H1 (cell line): ENCODE results near the gene FOXO4. TPM values are rescaled to one million over a fixed set of nuclear protein-coding genes. Genes with fewer than 3 reads are reported as not detected.

ENCODE experiments used
- CTCF ChIA-PET: fragments of 300-600 bp; sonication (Branson Sonifier 250); formaldehyde crosslinking; loops from one replicate; lab custom pipeline; 2021; ENCODE audit not compliant: partially characterized antibody; lab: Charles Lee
- POLR2A ChIA-PET: fragments of 300-600 bp; sonication (Branson Sonifier 250); formaldehyde crosslinking; loops from one replicate; lab custom pipeline; 2021; ENCODE audit warnings: inconsistent platforms; ENCODE audit not compliant: partially characterized antibody; lab: Charles Lee
- DNase-seq, 2 experiments: peaks; one replicate each; pipeline versions ENCODE4 v3.0.0 to v3.0.0-alpha.2; 2010 to 2022; ENCODE audit warnings: low spot score in 2 of 2, low read depth in 1 of 2, mixed read lengths in 1 of 2
- FAIRE-seq: peaks from 2 replicates; lab custom pipeline; 2011; peaks lifted over from hg19 to GRCh38; lab: Jason Lieb, UNC
- H2AFZ ChIP-seq: 2 replicates; pipeline ENCODE4 v1.8.1; 2012; ENCODE audit warnings: low read length, inconsistent platforms
- H2AK5ac ChIP-seq: 2 replicates; pipeline ENCODE4 v1.6.1; 2013; ENCODE audit warnings: low read depth, low read length
- H2BK120ac ChIP-seq: replicated peaks from 2 replicates; pipeline ENCODE3; 2013; ENCODE audit warnings: low read depth, low read length, inconsistent platforms
- H2BK12ac ChIP-seq: 2 replicates; pipeline ENCODE4 v1.6.1; 2013; ENCODE audit warnings: low read depth, low read length
- H2BK15ac ChIP-seq: 2 replicates; pipeline ENCODE4 v1.6.1; 2013; ENCODE audit warnings: low read length
- H2BK20ac ChIP-seq: 2 replicates; pipeline ENCODE4 v1.6.1; 2013; ENCODE audit warnings: low read length
- H2BK5ac ChIP-seq: 2 replicates; pipeline ENCODE4 v1.6.1; 2013; ENCODE audit warnings: low read depth, low read length
- H3K14ac ChIP-seq: 2 replicates; pipeline ENCODE4 v1.6.1; 2013; ENCODE audit warnings: inconsistent platforms; ENCODE audit not compliant: insufficient read length
- H3K18ac ChIP-seq: 2 replicates; pipeline ENCODE4 v1.6.1; 2013; ENCODE audit warnings: low read length; ENCODE audit errors: extremely low read depth
- H3K23ac ChIP-seq: 2 replicates; pipeline ENCODE4 v1.6.1; 2013; ENCODE audit warnings: inconsistent platforms; ENCODE audit not compliant: insufficient read length
- H3K23me2 ChIP-seq: 2 replicates; pipeline ENCODE4 v1.6.1; 2013; ENCODE audit warnings: low read depth, low read length
- H3K27ac ChIP-seq: 2 replicates; pipeline ENCODE4 v1.6.1; 2011; ENCODE audit warnings: low read depth, low read length, inconsistent platforms
- H3K27me3 ChIP-seq, 4 experiments: replicated peaks in 1 of 4; 1 replicate in 1 of 4; 2 replicates in 3 of 4; pipeline versions ENCODE4 v1.6.1 to v1.8.1; 2011 to 2013; ENCODE audit warnings: low read length in 3 of 4, mild to moderate bottlenecking in 3 of 4, inconsistent platforms in 2 of 4, mixed read lengths in 2 of 4, moderate library complexity in 1 of 4; ENCODE audit not compliant: control insufficient read depth in 3 of 4, insufficient read depth in 3 of 4; ENCODE audit errors: extremely low read depth in 1 of 4
- H3K36me3 ChIP-seq, 4 experiments: 2 replicates each; pipeline versions ENCODE4 v1.6.1 to v1.8.1; 2011 to 2013; ENCODE audit warnings: mild to moderate bottlenecking in 4 of 4, low read length in 3 of 4, moderate library complexity in 2 of 4, control low read depth in 1 of 4, inconsistent platforms in 1 of 4; ENCODE audit not compliant: insufficient read depth in 4 of 4, control insufficient read depth in 2 of 4
- H3K4ac ChIP-seq: replicated peaks from 2 replicates; pipeline ENCODE3; 2013; ENCODE audit warnings: low read length, low read depth, mixed read lengths, inconsistent platforms; ENCODE audit not compliant: insufficient read length
- H3K4me1 ChIP-seq, 4 experiments: replicated peaks in 1 of 4; 1 replicate in 1 of 4; 2 replicates in 3 of 4; pipeline versions ENCODE4 v1.6.1 to v1.8.1; 2011 to 2013; ENCODE audit warnings: low read length in 3 of 4, inconsistent platforms in 2 of 4, mixed read lengths in 1 of 4; ENCODE audit not compliant: insufficient read depth in 4 of 4, control insufficient read depth in 3 of 4
- H3K4me2 ChIP-seq, 2 experiments: 2 replicates each; pipeline versions ENCODE4 v1.6.1 to v1.8.1; 2011 to 2013; ENCODE audit warnings: low read depth in 2 of 2, low read length in 2 of 2, control low read depth in 1 of 2, inconsistent platforms in 1 of 2, mild to moderate bottlenecking in 1 of 2; ENCODE audit not compliant: insufficient read depth in 1 of 2
- H3K4me3 ChIP-seq, 4 experiments: fragments of 200-600, 300-600 bp in 1 of 4; sonication (generic), shearing (Covaris generic), sonication (Bioruptor Twin) in 1 of 4; 2 replicates each; pipeline versions ENCODE4 v1.5.1 to v1.8.1; 2011 to 2016; ENCODE audit warnings: low read length in 4 of 4, low read depth in 3 of 4, control low read depth in 2 of 4, inconsistent platforms in 2 of 4, mild to moderate bottlenecking in 2 of 4, mixed read lengths in 1 of 4, moderate library complexity in 1 of 4; ENCODE audit not compliant: insufficient read depth in 2 of 4; ENCODE audit errors: extremely low read depth in 1 of 4
- H3K56ac ChIP-seq: replicated peaks from 2 replicates; pipeline ENCODE3; 2013; ENCODE audit warnings: low read depth, mild to moderate bottlenecking, mixed read lengths, low read length, inconsistent platforms; ENCODE audit not compliant: insufficient read length
- H3K79me1 ChIP-seq: 2 replicates; pipeline ENCODE4 v1.6.1; 2013; ENCODE audit warnings: low read depth, low read length, control low read depth
- H3K79me2 ChIP-seq, 2 experiments: 2 replicates each; pipeline versions ENCODE4 v1.6.1 to v1.8.1; 2012 to 2013; ENCODE audit warnings: low read length in 2 of 2, mild to moderate bottlenecking in 2 of 2, inconsistent platforms in 1 of 2; ENCODE audit not compliant: insufficient read depth in 2 of 2, control insufficient read depth in 1 of 2
- H3K9ac ChIP-seq, 4 experiments: replicated peaks in 1 of 4; 1 replicate in 1 of 4; 2 replicates in 3 of 4; pipeline versions ENCODE4 v1.6.1 to v1.8.1; 2011 to 2013; ENCODE audit warnings: low read depth in 3 of 4, low read length in 3 of 4, control low read depth in 2 of 4, mild to moderate bottlenecking in 2 of 4, moderate library complexity in 2 of 4, inconsistent platforms in 1 of 4; ENCODE audit errors: extremely low read depth in 1 of 4
- H3K9me3 ChIP-seq, 2 experiments: 2 replicates each; pipeline versions ENCODE4 v1.6.1 to v1.8.1; 2012 to 2013; ENCODE audit warnings: mild to moderate bottlenecking in 2 of 2, moderate library complexity in 2 of 2, control low read depth in 1 of 2, inconsistent platforms in 1 of 2, low read depth in 1 of 2, low read length in 1 of 2, mixed read lengths in 1 of 2; ENCODE audit not compliant: insufficient read depth in 2 of 2
- H4K20me1 ChIP-seq, 2 experiments: replicated peaks in 1 of 2; 2 replicates each; pipeline versions ENCODE3 to v1.8.1; 2011 to 2013; ENCODE audit warnings: inconsistent platforms in 2 of 2, low read length in 2 of 2, mild to moderate bottlenecking in 1 of 2; ENCODE audit not compliant: insufficient read depth in 2 of 2, control insufficient read depth in 1 of 2
- H4K5ac ChIP-seq: 2 replicates; pipeline ENCODE4 v1.6.1; 2013; ENCODE audit warnings: low read length, low read depth, mixed read lengths, inconsistent platforms; ENCODE audit not compliant: insufficient read length
- H4K8ac ChIP-seq: 2 replicates; pipeline ENCODE4 v1.8.0; 2013; ENCODE audit warnings: mild to moderate bottlenecking, moderate library complexity, low read length, inconsistent platforms; ENCODE audit not compliant: insufficient read depth; ENCODE audit errors: extremely low read depth
- H4K91ac ChIP-seq: replicated peaks from 2 replicates; pipeline ENCODE3; 2013; ENCODE audit warnings: low read length, mixed read lengths, inconsistent platforms; ENCODE audit not compliant: insufficient read length
- CBX8 ChIP-seq: fragments of 300-800, 300-1000 bp; sonication (generic); IDR thresholded peaks from 2 replicates; pipeline ENCODE4 v1.7.1; 2016; ENCODE audit warnings: low read depth, low read length, borderline replicate concordance
- CEBPB ChIP-seq: IDR thresholded peaks from 2 replicates; pipeline ENCODE4 v1.6.1; 2012; ENCODE audit warnings: low read depth, low read length
- CTBP2 ChIP-seq: IDR thresholded peaks from 2 replicates; pipeline ENCODE4 v1.7.0; 2011; ENCODE audit warnings: borderline replicate concordance, mild to moderate bottlenecking, moderate library complexity, mixed read lengths, low read length; ENCODE audit not compliant: insufficient read depth, insufficient read length
- EZH2 ChIP-seq: fragments of 200-600 bp; sonication (generic); IDR thresholded peaks from 2 replicates; pipeline ENCODE4 v1.7.1; 2012; ENCODE audit warnings: low read depth, mild to moderate bottlenecking, moderate library complexity, low read length, inconsistent platforms; ENCODE audit not compliant: severe bottlenecking
- FOSL1 ChIP-seq: IDR thresholded peaks from 2 replicates; pipeline ENCODE4 v1.6.1; 2011; ENCODE audit warnings: mild to moderate bottlenecking, low read depth, low read length, moderate library complexity; ENCODE audit not compliant: insufficient read depth
- KDM1A ChIP-seq: fragments of 200-600, 300-600 bp; sonication (generic); IDR thresholded peaks from 2 replicates; pipeline ENCODE4 v1.7.1; 2016; ENCODE audit warnings: mild to moderate bottlenecking, low read length, borderline replicate concordance
- MAFK ChIP-seq: IDR thresholded peaks from 2 replicates; pipeline ENCODE4 v1.6.1; 2012; ENCODE audit warnings: low read depth, mild to moderate bottlenecking, improper control_type of control experiment, low read length
- POLR2AphosphoS5 ChIP-seq: IDR thresholded peaks from 2 replicates; pipeline ENCODE4 v1.6.1; 2011; ENCODE audit warnings: low read depth, low read length
- RAD21 ChIP-seq, 2 experiments: IDR thresholded peaks in 1 of 2; conservative IDR thresholded peaks in 1 of 2; 2 replicates each; pipeline ENCODE4 v1.6.1; 2011; ENCODE audit warnings: low read depth in 2 of 2, low read length in 2 of 2, improper control_type of control experiment in 1 of 2, inconsistent platforms in 1 of 2, mild to moderate bottlenecking in 1 of 2, moderate library complexity in 1 of 2
- SRF ChIP-seq: IDR thresholded peaks from 2 replicates; pipeline ENCODE4 v1.6.1; 2011; ENCODE audit warnings: mild to moderate bottlenecking, low read depth, low read length, moderate library complexity
- WGBS, 2 experiments: shearing (Covaris generic) in 1 of 2; methylation state at CpG; one replicate each; pipeline versions ENCODE4 v1.1.6 to v1.1.7; 2013 to 2015; ENCODE audit warnings: low lambda C conversion rate in 2 of 2, mixed read lengths in 2 of 2, inconsistent platforms in 1 of 2, low coverage in 1 of 2, missing lambda C conversion rate in 1 of 2; ENCODE audit not compliant: insufficient replicate concordance in 2 of 2, insufficient coverage in 1 of 2, insufficient read length in 1 of 2; ENCODE audit errors: extremely low coverage in 1 of 2, missing lambda C conversion rate in 1 of 2; 5-methylcytosine and 5-hydroxymethylcytosine counted together
- polyA plus RNA-seq, 7 experiments: library from polyadenylated mRNA; depleted of rRNA in 3 of 7; stranded (reverse) in 5 of 7; unstranded in 2 of 7; fragments of >200 nt in 5 of 7; fragments of 200-250 nt in 2 of 7; gene quantifications; 1 replicate in 5 of 7; 2 replicates in 1 of 7; 4 replicates in 1 of 7; pipeline versions ENCODE4 v1.2.1 to v1.2.3, GENCODE V29; 2011 to 2013; ENCODE audit warnings: missing spikeins in 2 of 7, mixed read lengths in 2 of 7
- total RNA-seq: library from RNA; stranded (reverse); fragmentation: NEBNext Ultra II Directional; extraction: Animal tissue kit (Norgen Biotek cat#: 25700); gene quantifications from 2 replicates; pipeline ENCODE4 v1.2.1, GENCODE V29; 2021

The FOXO4 gene
- total and polyA plus RNA-seq, 2 of the 8 experiments (the other 6 are each of a cell fraction or from before 2014, with no cell fraction given) = 12.3 to 57.4 TPM

DNA sequence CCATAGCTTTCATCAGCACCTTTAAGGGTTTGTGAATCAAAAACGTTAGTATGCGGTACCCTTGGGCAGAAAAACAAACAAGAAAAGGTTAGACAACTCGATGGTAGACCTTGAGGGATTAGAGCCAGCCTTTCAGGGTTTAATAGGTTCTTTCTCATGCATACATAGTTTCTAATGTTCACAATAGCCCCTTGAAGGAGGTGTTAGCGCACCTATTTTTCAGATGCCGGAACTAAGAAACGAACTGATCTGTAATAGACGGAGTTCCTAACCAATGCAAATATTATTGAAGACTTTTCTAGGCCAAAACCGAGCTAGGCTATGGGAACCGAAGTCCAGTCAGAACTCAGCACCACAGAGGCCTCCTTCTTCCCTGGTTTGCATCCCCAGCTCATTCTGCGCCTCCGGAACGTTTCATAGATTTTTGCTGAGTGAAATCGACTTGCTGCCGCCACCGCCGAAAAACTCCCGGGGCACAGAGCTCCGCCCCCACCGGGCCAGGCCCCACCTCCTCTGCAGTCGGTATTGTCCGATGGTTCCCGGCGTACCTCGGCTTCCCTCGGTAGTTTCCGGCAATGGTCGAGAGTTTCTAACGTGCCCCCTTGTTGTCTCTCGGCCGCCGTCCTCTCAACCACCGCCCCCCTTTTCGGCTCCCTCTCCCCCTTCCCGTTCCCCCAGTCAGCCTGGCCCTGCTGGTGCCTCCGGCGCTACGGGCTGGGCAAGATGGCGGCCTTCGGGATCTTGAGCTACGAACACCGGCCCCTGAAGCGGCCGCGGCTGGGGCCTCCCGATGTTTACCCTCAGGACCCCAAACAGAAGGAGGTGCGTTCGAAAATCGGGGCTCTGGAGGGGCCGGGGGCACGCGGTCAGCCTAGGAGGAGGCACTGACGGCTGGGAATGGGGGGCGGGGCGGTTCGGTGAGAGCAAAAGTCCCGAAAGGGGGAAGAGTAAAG is 22.7 kb downstream of the FOXO4 start, which contains the start of gene MED12:
Gene MED12, plus strand, starts transcription at position 565 of the 953 bp plus-strand sequence. Its CDS starts 159 bp downstream, at position 724.
- Histone ChIP-seq H3K23ac (no peak within 1 kb of the TSS), H3K4me1 (peaks cover 0 to 6% (median 2%) of the 10 kb centered on the region in 4 experiments; a peak in 3 of 7 replicates), H3K9ac (peak within 1 kb of the TSS; percentile 60 to 78 (median 70)), H4K5ac (no peak within 1 kb of the TSS), H2AK5ac (0 out of 2 replicates have a peak within 1 kb of the TSS, but pooled peaks have one; percentile 15), H2BK15ac (no peak within 1 kb of the TSS), H3K4me3 (peak within 1 kb of the TSS; percentile 43 to 84 (median 55)), H3K27ac (no peak within 1 kb of the TSS; the same call in 1 of the 2 replicates), H3K27me3 (peaks cover 0 to 3% (median 0%) of the 10 kb centered on the region in 4 experiments; a peak in 1 of 7 replicates), H4K91ac (no peak within 1 kb of the TSS), H2BK12ac (no peak within 1 kb of the TSS), H3K36me3 (peaks cover under 1 to 28% (median 14%) of the 10 kb centered on the region in 4 experiments; a peak in 6 of 8 replicates), H3K18ac (no peak within 1 kb of the TSS), H2AFZ (peak within 1 kb of the TSS; percentile 67; the same call in 1 of the 2 replicates), H3K79me1 (no peaks in the 10 kb centered on the region), H4K20me1 (peaks cover 0 to 2% of the 10 kb centered on the region in 2 experiments), H3K56ac (peak within 1 kb of the TSS; percentile 54), H2BK120ac (no peak within 1 kb of the TSS), H3K4me2 (peak within 1 kb of the TSS; percentile 67 to 91), H2BK20ac (no peak within 1 kb of the TSS), H3K4ac (no peak within 1 kb of the TSS), H3K9me3 (no peaks in the 10 kb centered on the region), H4K8ac (no peak within 1 kb of the TSS), H3K23me2 (no peaks in the 10 kb centered on the region; the same call in 1 of the 2 replicates), H2BK5ac (no peak within 1 kb of the TSS), H3K79me2 (no peaks in the 10 kb centered on the region), H3K14ac (no peak within 1 kb of the TSS)
- CTCF ChIA-PET = interaction anchor here (0.8 to 2.8 kb wide), 3 partner anchors 12 to 19 kb away, joined by 3 to 13 read pairs (median 4); no protein-coding TSS in a partner anchor
- 6% methylated on average over 5 of the region's 56 CpGs; no CpG with 5 or more reads in 1 of the 2 experiments for WGBS, 2 experiments
- DNase-seq (peak in 1 of 2 experiments; percentile 86), FAIRE-seq (peak; percentile 48)
- POLR2A ChIA-PET = interaction anchor here (0.9 to 2.7 kb wide), 10 partner anchors 8 to 247 kb away, joined by 3 to 17 read pairs (median 4); partner anchors contain the start of genes FOXO4, SNX12 and TAF1
- TF ChIP-seq EZH2 (no peak), KDM1A (no peak), MAFK (no peak), CEBPB (no peak), POLR2AphosphoS5 (peak; percentile 32; the same call in 1 of the 2 replicates), SRF (no peak), CTBP2 (no peak), RAD21 (IDR thresholded peaks at IDR 0.05 in 1 of 2, conservative IDR thresholded peaks at IDR 0.05 in 1 of 2; ENCODE audit: low read depth in 2 of 2, low read length in 2 of 2) (peak; percentile 1 to 10; a peak in 1 of 4 replicates), CBX8 (no peak), FOSL1 (no peak)
